ENCODE measurements around the gene CSNK1A1. TPM values are rescaled to one million over a fixed set of nuclear protein-coding genes. Genes with fewer than 3 reads are reported as not detected.
"Not testable (repeated sequence)": the region's sequence is repeated elsewhere in the genome, so short reads cannot be mapped to it uniquely, and the experiment has no call there.

The CSNK1A1 gene
- total RNA-seq, 2 donors from 2014 or later, result 202 to 229 TPM

GRCh38 chr5:149474198-149474597 is 77.0 kb downstream of the CSNK1A1 start:
- intact Hi-C loops (cut with DNase I, micrococcal nuclease), result no loop called here
- ATAC-seq, result peak; percentile 73
- DNase-seq, result peak; percentile 43 to 72

- ATAC-seq, result peak; percentile 21
- intact Hi-C loops (cut with DNase I, micrococcal nuclease), result no loop called here
- no peak for DNase-seq
Measured at GRCh38 chr5:149473441-149473840, 77.8 kb downstream of the CSNK1A1 start.

GRCh38 chr5:149472399-149472798 is 78.8 kb downstream of the CSNK1A1 start:
- intact Hi-C loops (cut with DNase I, micrococcal nuclease), result no loop called here
- DNase-seq (no peak), ATAC-seq (no peak)

- DNase-seq (peak; percentile 75 to 83), ATAC-seq (peak; percentile 90)
- intact Hi-C loops (cut with DNase I, micrococcal nuclease), result no loop called here
Measured at GRCh38 chr5:149471406-149472183, 79.6 kb downstream of the CSNK1A1 start.

GRCh38 chr5:149470942-149471341 is 80.3 kb downstream of the CSNK1A1 start:
- DNase-seq (no peak), ATAC-seq (no peak)
- intact Hi-C loops (cut with DNase I, micrococcal nuclease), result no loop called here

GRCh38 chr5:149466457-149466972 is 84.7 kb downstream of the CSNK1A1 start:
- DNase-seq (peak; percentile 52 to 72), ATAC-seq (peak; percentile 71)
- intact Hi-C loops (cut with DNase I, micrococcal nuclease), result no loop called here

GRCh38 chr5:149464796-149465489 is 86.3 kb downstream of the CSNK1A1 start:
- DNase-seq (peak; percentile 63 to 68), ATAC-seq (peak; percentile 78)
- intact Hi-C loops (cut with DNase I, micrococcal nuclease), result no loop called here

GRCh38 chr5:149461907-149462306 is 89.3 kb downstream of the CSNK1A1 start:
- not testable (repeated sequence) for DNase-seq

GRCh38 chr5:149459891-149460290 is 91.3 kb downstream of the CSNK1A1 start:
- ATAC-seq (no peak), DNase-seq (no peak)
- intact Hi-C loops (cut with DNase I, micrococcal nuclease), result no loop called here

More at GRCh38 chr5:149461907-149462306, 89.3 kb downstream of the CSNK1A1 start:
- intact Hi-C loops (cut with DNase I, micrococcal nuclease); ATAC-seq: not testable (repeated sequence)

GRCh38 chr5:149457393-149457763 is 93.9 kb downstream of the CSNK1A1 start:
- DNase-seq (no peak), ATAC-seq (no peak)
- intact Hi-C loops (cut with DNase I, micrococcal nuclease), result no loop called here

- intact Hi-C loops (cut with DNase I, micrococcal nuclease), result no loop called here
- no peak for DNase-seq
- no peak for ATAC-seq
Measured at GRCh38 chr5:149456597-149457392, 94.4 kb downstream of the CSNK1A1 start.

- no peak for ATAC-seq
- intact Hi-C loops (cut with DNase I, micrococcal nuclease), result no loop called here
- no peak for DNase-seq
Measured at GRCh38 chr5:149455889-149456409, 95.3 kb downstream of the CSNK1A1 start.

- intact Hi-C loops (cut with DNase I, micrococcal nuclease), result no loop called here
- DNase-seq (no peak), ATAC-seq (peak; percentile 58)
Measured at GRCh38 chr5:149453618-149454415, 97.4 kb downstream of the CSNK1A1 start.

- DNase-seq, result peak; percentile 42 to 76
- ATAC-seq, result no peak
- intact Hi-C loops (cut with DNase I, micrococcal nuclease), result no loop called here
Measured at GRCh38 chr5:149452665-149453617, 98.3 kb downstream of the CSNK1A1 start.

- DNase-seq (peak; percentile 77 to 87), ATAC-seq (peak; percentile 84)
- intact Hi-C loops (cut with DNase I, micrococcal nuclease), result no loop called here
Measured at GRCh38 chr5:149452007-149452664, 99.1 kb downstream of the CSNK1A1 start.

- DNase-seq (peak in 1 of 2 donors; percentile 51), ATAC-seq (no peak)
- intact Hi-C loops (cut with DNase I, micrococcal nuclease), result no loop called here
Measured at GRCh38 chr5:149450199-149450598, 101.0 kb downstream of the CSNK1A1 start.

Data from left colon (tissue), 2 donors.